Measurements from ENCODE around the gene SPATA6L. TPM values are rescaled to one million over a fixed set of nuclear protein-coding genes. Genes with fewer than 3 reads are reported as not detected.
A peak's percentile ranks its signal among the peaks of the same experiment; 100 is the strongest.

Gene SPATA6L
- total and polyA plus RNA-seq, 2 of the 13 experiments (the other 11 are each of a cell fraction or from before 2014, with no cell fraction given) = 1.1 to 1.9 TPM

DNA sequence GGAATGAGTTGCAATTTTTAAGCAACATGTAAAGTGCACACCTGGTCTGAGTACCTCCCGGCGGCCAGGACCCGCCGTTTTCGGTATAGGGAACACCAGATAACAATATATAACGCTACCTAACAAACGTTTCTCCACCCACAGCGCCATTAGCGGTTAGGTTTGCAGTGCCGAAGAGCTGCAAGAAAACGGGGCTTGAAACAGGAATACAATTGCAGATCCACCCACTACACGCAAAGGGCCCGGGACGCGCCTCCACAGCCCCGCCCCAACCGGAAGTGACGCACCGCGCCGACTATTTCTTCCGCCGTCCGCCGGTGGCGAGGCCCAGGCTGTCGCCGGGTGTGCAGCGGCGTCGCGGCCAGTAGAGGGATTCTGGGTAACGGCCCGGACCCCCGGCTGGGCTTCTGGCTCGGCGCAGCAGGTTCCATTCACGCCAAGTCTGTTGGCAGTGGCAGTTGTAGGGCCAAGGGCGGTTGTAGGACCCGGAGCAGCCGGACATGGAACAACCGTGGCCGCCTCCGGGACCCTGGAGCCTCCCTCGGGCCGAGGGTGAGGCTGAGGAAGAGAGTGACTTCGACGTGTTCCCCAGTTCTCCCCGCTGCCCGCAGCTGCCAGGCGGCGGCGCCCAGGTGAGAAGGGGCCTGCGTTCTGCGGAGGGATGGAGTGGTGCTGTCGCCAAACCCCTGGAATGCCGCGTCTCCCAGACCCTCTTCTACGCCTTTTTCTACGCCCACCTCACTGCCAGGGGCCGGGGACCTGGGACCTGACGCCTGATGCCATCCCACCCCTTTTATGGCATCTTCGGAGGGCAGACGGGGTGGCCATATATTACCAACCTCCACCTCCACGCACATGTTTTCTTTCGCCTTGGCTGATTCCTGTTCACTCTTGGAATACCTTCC is 13.2 kb upstream of the SPATA6L start, which contains the start of gene CDC37L1 (continued):
- TF ChIP-seq ZSCAN25 (CRISPR knock-in tag; IDR thresholded peaks at IDR 0.05) = no peak
- TF ChIP-seq CHD2 (IDR thresholded peaks at IDR 0.05; ENCODE audit: low read depth, low read length) = no peak
- TF ChIP-seq, protein P1, sequence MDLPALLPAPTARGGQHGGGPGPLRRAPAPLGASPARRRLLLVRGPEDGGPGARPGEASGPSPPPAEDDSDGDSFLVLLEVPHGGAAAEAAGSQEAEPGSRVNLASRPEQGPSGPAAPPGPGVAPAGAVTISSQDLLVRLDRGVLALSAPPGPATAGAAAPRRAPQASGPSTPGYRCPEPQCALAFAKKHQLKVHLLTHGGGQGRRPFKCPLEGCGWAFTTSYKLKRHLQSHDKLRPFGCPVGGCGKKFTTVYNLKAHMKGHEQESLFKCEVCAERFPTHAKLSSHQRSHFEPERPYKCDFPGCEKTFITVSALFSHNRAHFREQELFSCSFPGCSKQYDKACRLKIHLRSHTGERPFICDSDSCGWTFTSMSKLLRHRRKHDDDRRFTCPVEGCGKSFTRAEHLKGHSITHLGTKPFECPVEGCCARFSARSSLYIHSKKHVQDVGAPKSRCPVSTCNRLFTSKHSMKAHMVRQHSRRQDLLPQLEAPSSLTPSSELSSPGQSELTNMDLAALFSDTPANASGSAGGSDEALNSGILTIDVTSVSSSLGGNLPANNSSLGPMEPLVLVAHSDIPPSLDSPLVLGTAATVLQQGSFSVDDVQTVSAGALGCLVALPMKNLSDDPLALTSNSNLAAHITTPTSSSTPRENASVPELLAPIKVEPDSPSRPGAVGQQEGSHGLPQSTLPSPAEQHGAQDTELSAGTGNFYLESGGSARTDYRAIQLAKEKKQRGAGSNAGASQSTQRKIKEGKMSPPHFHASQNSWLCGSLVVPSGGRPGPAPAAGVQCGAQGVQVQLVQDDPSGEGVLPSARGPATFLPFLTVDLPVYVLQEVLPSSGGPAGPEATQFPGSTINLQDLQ (CRISPR knock-in tag; IDR thresholded peaks at IDR 0.05) = no peak
- TF ChIP-seq ZNF382 (CRISPR knock-in tag; IDR thresholded peaks at IDR 0.05; ENCODE audit: borderline replicate concordance) = no peak
- 0 out of 2 replicates have a peak, but pooled peaks have one; percentile 22 for TF ChIP-seq ZNF224 (CRISPR knock-in tag; IDR thresholded peaks at IDR 0.05)
- TF ChIP-seq TCF7L2 (IDR thresholded peaks at IDR 0.05; ENCODE audit: low read depth, low read length) = no peak
- TF ChIP-seq SNAI1 (CRISPR knock-in tag; IDR thresholded peaks at IDR 0.05; ENCODE audit: borderline replicate concordance) = 0 out of 2 replicates have a peak, but pooled peaks have one; percentile 1
- TF ChIP-seq FOXA1 (IDR thresholded peaks at IDR 0.05) = no peak
- TF ChIP-seq FOXA1 (CRISPR knock-in tag; IDR thresholded peaks at IDR 0.05) = peak; percentile 21; the same call in 1 of the 2 replicates
- peak; percentile 71; the same call in 1 of the 2 replicates for TF ChIP-seq FOXJ3 (CRISPR knock-in tag; IDR thresholded peaks at IDR 0.05; ENCODE audit: borderline replicate concordance)
- 0 out of 2 replicates have a peak, but pooled peaks have one; percentile 21 for TF ChIP-seq HMG20B (CRISPR knock-in tag; conservative IDR thresholded peaks at IDR 0.05)
- peak; percentile 23; the same call in 1 of the 2 replicates for TF ChIP-seq ZSCAN12 (CRISPR knock-in tag; IDR thresholded peaks at IDR 0.05)
- TF ChIP-seq, protein P2, sequence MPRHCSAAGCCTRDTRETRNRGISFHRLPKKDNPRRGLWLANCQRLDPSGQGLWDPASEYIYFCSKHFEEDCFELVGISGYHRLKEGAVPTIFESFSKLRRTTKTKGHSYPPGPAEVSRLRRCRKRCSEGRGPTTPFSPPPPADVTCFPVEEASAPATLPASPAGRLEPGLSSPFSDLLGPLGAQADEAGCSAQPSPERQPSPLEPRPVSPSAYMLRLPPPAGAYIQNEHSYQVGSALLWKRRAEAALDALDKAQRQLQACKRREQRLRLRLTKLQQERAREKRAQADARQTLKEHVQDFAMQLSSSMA (CRISPR knock-in tag; IDR thresholded peaks at IDR 0.05) = no peak
- peak; percentile 95 for TF ChIP-seq RBFOX2 (IDR thresholded peaks at IDR 0.05; ENCODE audit: low read depth, low read length)
- no peak for TF ChIP-seq ATAD3A (CRISPR knock-in tag; IDR thresholded peaks at IDR 0.05)
- peak; percentile 93 to 95 for TF ChIP-seq POLR2A (IDR thresholded peaks at IDR 0.05; ENCODE audit: insufficient read depth in 1 of 2, low read depth in 2 of 2, low read length in 2 of 2)
- peak; percentile 46; the same call in 1 of the 2 replicates for TF ChIP-seq STAT6 (CRISPR knock-in tag; IDR thresholded peaks at IDR 0.05; ENCODE audit: borderline replicate concordance)
- TF ChIP-seq ZFP82 (CRISPR knock-in tag; IDR thresholded peaks at IDR 0.05; ENCODE audit: borderline replicate concordance) = no peak
- no peak for TF ChIP-seq ZFP36 (IDR thresholded peaks at IDR 0.05; ENCODE audit: borderline replicate concordance, low read depth, low read length, partially characterized antibody)
- TF ChIP-seq MLX (CRISPR knock-in tag; IDR thresholded peaks at IDR 0.05) = 0 out of 2 replicates have a peak, but pooled peaks have one; percentile 28
- TF ChIP-seq, protein P3, sequence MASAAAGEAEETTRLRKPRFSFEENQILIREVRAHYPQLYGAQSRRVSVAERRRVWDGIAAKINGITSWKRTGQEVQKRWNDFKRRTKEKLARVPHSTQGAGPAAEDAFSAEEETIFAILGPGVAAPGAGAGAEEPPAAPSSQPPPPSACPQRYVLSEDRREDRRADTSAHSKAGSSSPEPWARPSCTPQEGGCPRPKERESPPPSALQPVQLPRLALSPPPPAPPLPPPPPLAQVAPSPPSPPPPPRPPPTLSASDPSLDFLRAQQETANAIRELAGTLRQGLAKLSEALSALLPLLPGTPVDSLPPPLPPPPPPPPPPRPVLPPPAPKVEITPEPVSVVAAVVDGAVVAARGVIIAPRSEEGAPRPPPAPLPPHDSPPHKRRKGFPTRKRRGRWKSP (CRISPR knock-in tag; IDR thresholded peaks at IDR 0.05) = peak; percentile 90
- peak; percentile 77 for TF ChIP-seq ZSCAN9 (CRISPR knock-in tag; IDR thresholded peaks at IDR 0.05; ENCODE audit: borderline replicate concordance)

Data from HepG2 (cell line).